GM06990 (cell line): Measurements from ENCODE around the gene OTOP2.

Experiments
- DNase-seq: peaks from one replicate; pipeline ENCODE4 v3.0.0-alpha.2; 2011; ENCODE audit not compliant: insufficient read length; ENCODE audit errors: extremely low read depth
- H3K27me3 ChIP-seq: replicated peaks from 2 replicates; pipeline ENCODE4 v1.6.0; 2011; ENCODE audit warnings: low read length; ENCODE audit not compliant: control insufficient read depth, insufficient read depth
- H3K36me3 ChIP-seq: 2 replicates; pipeline ENCODE4 v1.5.1; 2011; ENCODE audit warnings: low read length; ENCODE audit not compliant: control insufficient read depth, insufficient read depth
- H3K4me3 ChIP-seq: replicated peaks from 2 replicates; pipeline ENCODE4 v1.5.1; 2011; ENCODE audit warnings: low read depth, mild to moderate bottlenecking, control low read depth, low read length
- TF ChIP-seq, protein P1 (sequence below): IDR thresholded peaks from 2 replicates; pipeline ENCODE4 v1.5.1; 2011; ENCODE audit warnings: low read length, control low read depth, mild to moderate bottlenecking, inconsistent platforms; ENCODE audit not compliant: insufficient read depth, poor library complexity, severe bottlenecking

The OTOP2 gene

DNA sequence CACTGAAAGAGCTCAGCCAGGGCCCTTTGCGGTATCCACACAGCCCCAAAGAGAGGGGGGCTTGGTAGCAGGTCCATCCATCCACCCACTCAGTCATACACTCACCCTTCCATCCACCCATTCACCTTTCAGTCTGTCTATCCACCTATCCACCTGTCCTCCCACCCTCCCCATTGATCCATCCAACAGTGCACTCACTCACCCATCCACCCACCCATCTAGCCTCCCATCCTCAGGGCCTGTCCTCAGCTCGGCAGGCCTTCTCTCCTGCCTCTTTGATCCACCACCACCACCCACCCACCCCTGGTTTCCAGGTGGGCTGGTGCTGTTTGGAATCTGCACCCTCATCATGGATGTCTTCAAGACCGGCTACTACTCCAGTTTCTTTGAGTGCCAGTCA lies 1.2 kb downstream of the OTOP2 start:
- H3K27me3 ChIP-seq, result no peaks in the 10 kb centered on the region; the same call in 1 of the 2 replicates
- TF ChIP-seq, protein P1, sequence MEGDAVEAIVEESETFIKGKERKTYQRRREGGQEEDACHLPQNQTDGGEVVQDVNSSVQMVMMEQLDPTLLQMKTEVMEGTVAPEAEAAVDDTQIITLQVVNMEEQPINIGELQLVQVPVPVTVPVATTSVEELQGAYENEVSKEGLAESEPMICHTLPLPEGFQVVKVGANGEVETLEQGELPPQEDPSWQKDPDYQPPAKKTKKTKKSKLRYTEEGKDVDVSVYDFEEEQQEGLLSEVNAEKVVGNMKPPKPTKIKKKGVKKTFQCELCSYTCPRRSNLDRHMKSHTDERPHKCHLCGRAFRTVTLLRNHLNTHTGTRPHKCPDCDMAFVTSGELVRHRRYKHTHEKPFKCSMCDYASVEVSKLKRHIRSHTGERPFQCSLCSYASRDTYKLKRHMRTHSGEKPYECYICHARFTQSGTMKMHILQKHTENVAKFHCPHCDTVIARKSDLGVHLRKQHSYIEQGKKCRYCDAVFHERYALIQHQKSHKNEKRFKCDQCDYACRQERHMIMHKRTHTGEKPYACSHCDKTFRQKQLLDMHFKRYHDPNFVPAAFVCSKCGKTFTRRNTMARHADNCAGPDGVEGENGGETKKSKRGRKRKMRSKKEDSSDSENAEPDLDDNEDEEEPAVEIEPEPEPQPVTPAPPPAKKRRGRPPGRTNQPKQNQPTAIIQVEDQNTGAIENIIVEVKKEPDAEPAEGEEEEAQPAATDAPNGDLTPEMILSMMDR, result no peak
- no peak for DNase-seq
- no peak overlapping the region for H3K4me3 ChIP-seq
- H3K36me3 ChIP-seq, result no peaks in the 10 kb centered on the region

DNA sequence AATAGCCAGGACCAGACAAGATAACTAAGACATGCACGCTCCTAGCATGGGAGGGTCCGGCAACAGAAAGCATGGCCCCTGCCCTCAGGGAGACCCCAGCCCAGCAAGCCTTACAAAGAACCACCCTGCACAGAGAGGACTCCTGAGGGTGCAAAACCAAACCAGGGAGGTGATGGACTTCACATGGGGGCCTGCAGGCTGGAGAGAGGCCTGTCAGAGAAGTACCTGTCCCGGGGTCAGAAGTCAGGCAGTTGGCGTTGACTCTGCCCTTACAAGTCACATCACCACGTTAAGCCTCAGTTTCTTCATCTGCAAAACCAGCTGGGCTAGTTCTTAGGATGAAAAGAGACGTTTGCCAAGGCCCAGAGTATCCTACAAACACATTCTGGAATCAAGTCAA lies 4.7 kb downstream of the OTOP2 start:
- Histone ChIP-seq H3K36me3 (no peaks in the 10 kb centered on the region), H3K4me3 (no peak overlapping the region), H3K27me3 (no peaks in the 10 kb centered on the region; the same call in 1 of the 2 replicates)
- no peak for DNase-seq
- TF ChIP-seq, protein P1, result no peak

DNA sequence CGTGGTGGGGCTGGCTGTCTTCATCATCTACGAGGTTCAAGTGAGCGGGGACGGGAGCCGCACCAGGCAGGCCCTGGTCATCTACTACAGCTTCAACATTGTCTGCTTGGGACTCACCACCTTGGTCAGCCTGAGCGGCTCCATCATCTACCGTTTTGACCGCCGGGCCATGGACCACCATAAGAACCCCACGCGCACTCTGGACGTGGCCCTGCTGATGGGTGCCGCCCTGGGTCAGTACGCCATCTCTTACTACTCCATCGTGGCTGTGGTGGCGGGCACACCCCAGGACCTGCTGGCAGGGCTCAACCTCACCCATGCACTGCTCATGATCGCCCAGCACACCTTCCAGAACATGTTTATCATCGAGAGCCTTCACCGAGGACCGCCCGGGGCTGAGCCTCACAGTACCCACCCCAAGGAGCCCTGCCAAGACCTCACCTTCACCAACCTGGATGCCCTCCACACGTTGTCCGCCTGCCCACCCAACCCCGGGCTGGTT lies 6.5 kb downstream of the OTOP2 start:
- Histone ChIP-seq H3K36me3 (no peaks in the 10 kb centered on the region), H3K27me3 (no peaks in the 10 kb centered on the region; the same call in 1 of the 2 replicates), H3K4me3 (no peak overlapping the region)
- TF ChIP-seq, protein P1, result no peak
- no peak for DNase-seq

DNA sequence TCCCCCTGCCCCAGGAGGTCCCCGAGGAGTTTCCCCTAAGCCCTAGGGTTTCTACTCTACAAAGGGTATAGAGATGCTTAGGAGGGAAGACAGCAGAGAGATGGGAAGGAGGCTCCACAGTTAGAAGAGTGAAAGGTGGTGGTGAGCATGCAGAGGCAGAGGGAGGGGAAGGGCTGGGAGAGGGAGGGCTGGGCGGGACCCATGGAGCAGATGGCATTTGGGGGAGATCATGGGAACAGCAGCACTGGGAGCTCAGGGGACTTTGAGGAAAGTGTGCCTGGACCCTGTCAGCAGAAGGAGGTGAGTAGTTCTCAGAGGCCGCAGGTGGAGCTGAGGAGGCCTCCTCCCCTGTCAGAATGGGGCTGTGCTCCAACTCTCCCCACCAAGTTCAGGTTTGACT lies 11.0 kb downstream of the OTOP2 start:
- Histone ChIP-seq H3K36me3 (no peaks in the 10 kb centered on the region), H3K27me3 (no peaks in the 10 kb centered on the region; the same call in 1 of the 2 replicates), H3K4me3 (no peak overlapping the region)
- DNase-seq, result no peak
- TF ChIP-seq, protein P1, result no peak

DNA sequence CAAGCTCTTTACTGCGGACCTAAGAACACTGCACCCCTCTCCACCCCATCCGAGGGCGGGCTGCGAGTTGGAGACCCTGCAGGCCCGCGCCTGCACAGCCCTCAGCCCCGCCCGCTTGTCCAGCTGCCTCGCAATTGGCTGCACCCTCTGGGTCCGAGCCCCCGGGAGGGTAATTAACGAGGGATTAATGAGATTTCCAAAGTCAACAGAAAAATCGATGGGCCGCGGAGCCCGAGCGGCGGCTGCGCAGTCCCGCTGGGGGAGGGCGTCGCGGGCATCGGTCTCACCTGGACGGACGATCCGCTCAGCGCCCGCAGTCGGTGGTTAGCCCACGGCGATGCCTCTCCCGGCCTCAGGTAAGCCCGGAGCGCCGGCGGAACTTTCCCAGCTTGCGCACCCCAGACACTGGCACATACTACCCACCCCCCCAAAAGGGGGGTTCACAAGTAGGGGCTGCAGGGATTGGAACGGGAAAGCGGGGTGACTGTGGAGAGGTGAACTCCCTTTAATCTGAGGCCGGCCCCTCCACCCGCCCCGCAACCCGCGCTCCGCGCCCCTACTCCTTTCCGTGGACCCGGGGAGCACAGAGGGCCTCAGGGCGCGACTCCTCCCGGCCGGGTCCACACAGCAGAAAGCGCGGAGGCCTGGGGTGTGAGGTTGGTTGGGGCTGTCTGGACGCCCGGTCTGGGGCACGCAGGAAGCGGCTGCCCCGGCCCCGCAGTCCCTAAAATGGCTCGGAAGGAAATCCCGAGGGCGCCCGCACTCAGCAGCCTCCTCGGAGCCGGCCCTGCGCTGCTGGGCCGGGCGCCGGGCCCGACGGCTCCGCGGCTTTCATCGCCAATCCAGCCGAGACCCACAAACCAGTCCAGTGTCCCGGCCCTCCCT lies 11.8 kb downstream of the OTOP2 start, which contains the start of gene OTOP3:
Gene OTOP3 (plus strand): TSS at position 314 of the 885 bp plus-strand sequence. CDS start 24 bp downstream, at position 338.
- Histone ChIP-seq H3K4me3 (no peak within 1 kb of the TSS), H3K27me3 (no peaks in the 10 kb centered on the region; the same call in 1 of the 2 replicates), H3K36me3 (no peaks in the 10 kb centered on the region)
- TF ChIP-seq, protein P1, result no peak
- DNase-seq, result no peak
